NCI-H510A (cell line): ENCODE results near the gene POPDC2.

Source experiments
- DNase-seq: peaks from one replicate; lab custom pipeline; 2025; lab: John Stamatoyannopoulos, UW

The POPDC2 gene

DNA sequence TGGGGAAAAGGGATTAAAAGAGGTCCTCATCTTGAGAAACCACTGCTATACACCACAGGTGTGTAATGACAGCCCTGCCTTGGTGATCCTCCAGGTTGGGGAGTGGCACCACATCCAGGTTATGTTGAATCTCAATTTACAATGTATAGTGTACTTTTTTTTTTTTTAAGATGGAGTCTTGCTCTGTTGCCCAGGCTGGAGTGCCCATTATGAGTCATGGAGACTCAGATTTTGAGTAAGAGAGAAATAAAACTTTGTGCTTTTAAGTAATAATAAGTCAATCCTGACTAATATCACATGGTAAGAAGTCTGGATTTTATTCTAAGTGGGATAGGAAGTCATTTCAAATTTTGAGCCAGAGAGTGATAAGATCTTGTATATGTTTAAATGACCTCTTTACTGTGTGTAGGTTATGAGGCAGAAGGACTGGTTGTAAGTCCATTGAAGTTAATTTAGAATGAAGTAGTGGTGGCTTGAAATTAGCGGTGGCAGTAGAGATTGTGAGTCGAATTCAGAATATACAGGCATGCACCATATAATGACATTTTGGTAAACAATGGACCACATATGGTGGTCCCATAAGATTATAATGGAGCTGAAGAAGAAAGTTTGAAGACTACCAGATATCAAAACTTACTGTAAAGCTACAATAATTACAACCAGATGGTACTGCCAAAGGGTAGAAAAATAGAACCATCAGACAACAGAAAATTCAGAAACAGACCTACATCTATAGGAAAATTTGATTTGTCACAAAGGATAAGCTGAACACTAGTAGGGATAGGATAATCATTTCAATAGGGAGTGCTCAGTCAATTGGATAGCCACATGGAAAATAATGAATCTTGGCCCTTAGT lies 20.7 kb downstream of the POPDC2 start:
- DNase-seq, result no peak

GRCh38 chr3:119637679-119638477 lies 22.5 kb downstream of the POPDC2 start:
- no peak for DNase-seq

- no peak for DNase-seq
Measured at GRCh38 chr3:119636891-119637611, 23.3 kb downstream of the POPDC2 start.

GRCh38 chr3:119636249-119636648 lies 24.1 kb downstream of the POPDC2 start:
- DNase-seq, result no peak

GRCh38 chr3:119635719-119636118 lies 24.7 kb downstream of the POPDC2 start:
- DNase-seq, result no peak

DNA sequence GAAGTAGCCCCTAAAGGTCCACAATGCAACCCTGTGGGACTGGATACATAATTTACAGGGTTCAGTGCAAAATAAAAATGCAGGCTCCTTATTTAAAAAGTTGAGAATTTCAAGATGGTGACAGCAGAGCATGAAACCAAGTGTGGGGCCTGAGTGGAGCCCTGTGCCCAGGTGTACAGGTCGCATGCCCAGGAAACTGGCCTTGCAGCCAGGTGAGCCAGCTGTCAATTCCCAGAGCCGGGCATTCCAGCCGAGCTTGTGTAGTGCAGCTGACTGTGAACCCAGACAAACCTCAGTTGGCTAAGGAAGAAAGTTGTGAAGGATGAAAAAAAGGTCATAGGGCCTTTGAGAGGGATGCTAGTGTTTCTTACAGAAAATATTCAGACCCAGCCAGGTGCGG lies 27.6 kb downstream of the POPDC2 start:
- no peak for DNase-seq

DNA sequence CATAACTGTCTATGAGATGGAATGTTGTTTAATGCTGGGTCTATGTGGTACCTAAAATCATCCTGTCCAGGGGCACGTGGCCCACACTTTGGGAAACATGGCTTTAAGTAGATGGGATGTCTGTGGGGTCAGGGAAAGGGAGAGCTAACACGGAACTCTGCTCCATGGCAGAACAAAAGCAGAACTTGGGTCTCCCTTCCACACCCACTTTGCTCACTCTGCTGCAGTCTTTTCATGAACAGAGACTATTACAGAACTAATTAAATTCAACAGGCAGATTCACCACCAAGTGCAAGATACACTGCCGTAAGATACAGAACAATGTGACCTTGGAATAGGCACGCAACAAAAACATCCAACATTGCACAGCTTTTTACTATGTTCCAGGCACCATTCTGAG lies 28.2 kb downstream of the POPDC2 start:
- DNase-seq, result no peak

- no peak for DNase-seq
Measured at GRCh38 chr3:119631516-119631915, 28.9 kb downstream of the POPDC2 start.

DNA sequence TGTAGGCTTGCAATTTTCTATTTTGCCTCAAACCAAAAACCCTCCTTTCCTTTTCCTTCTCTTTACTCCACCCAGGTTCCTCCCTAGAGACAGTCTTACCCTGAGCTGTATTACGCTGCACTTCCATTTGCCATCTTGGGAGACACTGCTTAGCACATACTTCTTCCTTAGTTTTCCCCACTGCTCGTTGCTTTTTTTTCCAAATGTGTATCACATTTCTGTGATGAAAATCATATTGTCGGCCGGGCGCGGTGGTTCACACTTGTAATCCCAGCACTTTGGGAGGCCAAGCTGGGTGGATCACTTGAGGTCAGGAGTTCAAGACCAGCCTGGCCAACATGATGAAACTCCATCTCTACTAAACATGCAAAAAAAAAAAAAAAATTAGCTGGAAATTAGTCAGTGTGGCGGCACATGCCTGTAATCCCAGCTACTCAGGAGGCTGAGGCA lies 29.5 kb downstream of the POPDC2 start:
- DNase-seq, result no peak

- DNase-seq, result no peak
Measured at GRCh38 chr3:119630128-119630879, 30.1 kb downstream of the POPDC2 start.

GRCh38 chr3:119628816-119629445 lies 31.5 kb downstream of the POPDC2 start:
- DNase-seq, result no peak

- no peak for DNase-seq
Measured at GRCh38 chr3:119628390-119628789, 32.0 kb downstream of the POPDC2 start.

GRCh38 chr3:119627461-119627860 lies 32.9 kb downstream of the POPDC2 start:
- no peak for DNase-seq

DNA sequence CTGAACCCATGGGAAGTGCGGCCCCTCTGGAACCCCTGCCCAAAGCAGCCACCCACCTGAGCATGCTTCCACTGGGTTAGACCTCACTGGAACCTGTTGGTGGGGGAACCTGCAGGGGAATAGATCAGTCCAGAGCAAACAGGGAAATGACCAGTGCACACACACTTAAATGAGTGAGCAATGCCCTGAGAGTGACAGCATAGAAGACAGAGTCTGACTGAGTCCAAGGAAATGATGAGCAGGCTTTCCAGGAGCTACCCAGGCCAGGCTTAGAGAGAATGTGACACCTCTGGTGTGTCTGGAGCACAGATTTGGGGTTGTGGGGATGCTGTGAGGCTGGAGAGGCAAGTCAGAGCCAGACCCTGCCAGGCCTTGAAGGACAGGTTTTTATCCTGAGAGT lies 34.2 kb downstream of the POPDC2 start:
- no peak for DNase-seq

DNA sequence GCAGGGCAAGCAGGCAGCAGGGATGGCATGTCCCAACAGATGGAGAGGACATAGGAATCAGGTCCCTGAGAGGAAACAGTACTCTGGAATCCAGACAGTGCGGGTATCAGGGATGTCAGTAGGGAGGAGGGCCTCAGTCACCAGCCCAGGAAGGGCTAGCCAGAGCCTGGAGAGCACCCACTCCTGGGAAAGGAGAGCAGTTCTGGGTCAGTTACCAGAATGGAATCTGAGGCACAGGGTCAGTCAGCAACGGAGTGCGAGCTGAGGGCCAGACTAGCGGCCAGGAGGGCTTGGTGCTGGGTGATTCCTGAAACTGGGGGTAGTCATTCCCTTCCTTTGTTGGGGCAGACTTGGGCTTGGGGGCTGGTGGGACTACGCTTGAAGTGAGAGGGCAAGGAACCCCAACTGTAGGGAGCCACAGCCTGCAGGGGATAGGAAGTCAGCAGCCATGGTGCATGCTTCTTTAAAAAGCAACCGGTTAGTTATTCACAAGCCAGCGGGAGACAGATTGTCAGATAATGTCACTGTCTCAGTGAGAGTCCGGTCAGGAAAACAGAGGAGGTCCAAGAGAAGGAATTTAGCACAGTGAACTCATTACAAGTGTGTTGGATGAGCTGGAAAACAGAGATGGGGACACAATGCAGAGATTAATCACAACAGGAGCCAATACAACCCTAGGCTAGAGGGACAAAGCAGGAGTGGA lies 34.8 kb downstream of the POPDC2 start:
- DNase-seq, result no peak

DNA sequence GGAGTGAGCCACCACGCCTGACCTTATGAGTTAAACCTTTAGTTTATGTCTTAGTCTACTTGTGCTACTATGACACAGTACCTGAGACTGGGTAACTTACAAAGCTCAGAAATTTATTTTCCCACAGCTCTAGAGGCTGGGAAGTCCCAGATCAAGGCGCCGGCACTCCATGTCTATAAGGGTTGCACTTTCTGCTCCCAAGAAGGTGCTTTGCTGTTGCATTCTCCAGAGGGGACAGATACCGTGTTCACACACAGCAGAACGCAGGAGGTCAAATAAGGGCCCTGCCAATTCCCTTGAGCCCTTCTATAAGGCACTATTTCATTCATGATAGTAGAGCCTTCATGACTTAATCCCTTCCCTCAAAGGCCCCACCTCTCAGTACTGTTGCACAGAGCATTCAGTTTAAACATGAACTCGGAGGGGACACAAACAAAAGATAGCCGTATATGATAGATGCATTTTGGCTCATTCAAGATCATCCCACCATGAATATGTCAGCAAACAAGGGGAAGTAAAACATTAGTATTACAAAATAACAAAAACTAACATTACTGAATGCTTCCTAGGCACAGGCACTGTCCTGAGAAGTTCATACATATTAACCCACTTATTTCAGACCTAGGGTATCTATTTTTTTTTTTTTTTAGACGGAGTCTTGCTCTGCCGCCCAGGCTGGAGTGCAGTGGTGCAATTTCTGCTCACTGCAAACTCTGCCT lies 36.2 kb downstream of the POPDC2 start:
- no peak for DNase-seq

DNA sequence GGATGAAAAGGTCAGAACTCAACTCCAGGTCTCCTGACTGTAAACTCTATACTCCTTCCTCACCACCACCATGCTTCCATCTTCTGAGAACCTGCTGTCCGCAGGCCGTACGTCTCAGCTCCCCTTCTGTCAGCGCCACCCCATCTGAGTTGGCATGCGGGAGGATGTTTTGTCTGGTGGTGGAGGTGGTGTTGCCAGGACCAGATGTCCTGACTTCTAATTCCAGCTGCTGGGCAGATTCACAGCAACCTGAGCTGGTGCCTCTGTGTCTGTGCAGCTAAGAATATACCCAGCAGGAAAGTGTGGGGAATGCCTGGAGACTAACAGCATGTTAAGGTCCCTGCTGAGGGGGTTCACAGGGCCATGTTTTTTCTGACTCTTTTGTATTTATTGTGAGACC lies 39.5 kb downstream of the POPDC2 start:
- no peak for DNase-seq

- DNase-seq, result no peak
Measured at GRCh38 chr3:119619094-119619493, 41.3 kb downstream of the POPDC2 start.

- DNase-seq, result no peak
Measured at GRCh38 chr3:119616056-119616455, 44.3 kb downstream of the POPDC2 start.

DNA sequence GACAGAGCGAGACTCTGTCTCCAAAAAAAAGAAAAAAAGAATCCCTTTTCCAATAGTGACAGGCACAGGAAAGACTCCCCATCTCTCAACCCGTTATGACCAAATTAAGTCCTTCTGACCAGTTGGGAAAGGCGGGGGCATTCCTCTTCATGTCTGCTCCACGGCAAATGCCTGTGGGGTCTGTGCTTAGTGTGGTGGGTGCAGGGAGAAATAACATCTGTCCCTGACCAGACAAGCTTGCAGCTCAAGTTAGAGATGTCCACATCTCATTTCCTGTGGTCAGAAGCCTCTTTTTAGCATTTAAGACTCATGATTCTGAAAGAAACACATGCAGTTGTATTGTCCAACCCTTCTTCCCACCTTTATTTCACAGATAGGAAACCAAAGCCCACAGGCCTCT lies 46.5 kb downstream of the POPDC2 start:
- DNase-seq, result no peak
